NCI-H2081 treated with DMSO at 0.1 percent for 48 hours (cell line): Measurements from ENCODE around the gene SOX2.
A peak's percentile ranks its signal among the peaks of the same experiment; 100 is the strongest.

Experiments
- DNase-seq: peaks from one replicate; lab custom pipeline; 2025; lab: John Stamatoyannopoulos, UW

SOX2 gene

GRCh38 chr3:181711325-181712135 is at the start of gene SOX2:
SOX2 (plus strand) TSS chr3:181711925; CDS start chr3:181712361, 436 bp downstream.
- DNase-seq: peak; percentile 96

GRCh38 chr3:181683563-181683962 is 28.2 kb upstream of the SOX2 start:
- peak; percentile 36 for DNase-seq

GRCh38 chr3:181687190-181687589 is 24.5 kb upstream of the SOX2 start:
- DNase-seq: no peak

- DNase-seq: no peak
These were observed 24.0 kb upstream of the SOX2 start for GRCh38 chr3:181687731-181688130.

GRCh38 chr3:181689546-181689945 is 22.2 kb upstream of the SOX2 start:
- DNase-seq: no peak

- no peak for DNase-seq
These were observed 21.0 kb upstream of the SOX2 start for GRCh38 chr3:181690769-181691168.

GRCh38 chr3:181691901-181692300 is 19.8 kb upstream of the SOX2 start:
- no peak for DNase-seq

- no peak for DNase-seq
These were observed 19.2 kb upstream of the SOX2 start for GRCh38 chr3:181692311-181693145.

- no peak for DNase-seq
These were observed 18.4 kb upstream of the SOX2 start for GRCh38 chr3:181693280-181693679.

- DNase-seq: no peak
These were observed 16.7 kb upstream of the SOX2 start for GRCh38 chr3:181694805-181695660.

- no peak for DNase-seq
These were observed 15.8 kb upstream of the SOX2 start for GRCh38 chr3:181695661-181696491.

- no peak for DNase-seq
These were observed 15.0 kb upstream of the SOX2 start for GRCh38 chr3:181696626-181697230.

GRCh38 chr3:181698263-181698954 is 13.3 kb upstream of the SOX2 start:
- DNase-seq: no peak

GRCh38 chr3:181699171-181699903 is 12.4 kb upstream of the SOX2 start:
- peak; percentile 81 for DNase-seq

GRCh38 chr3:181700168-181701087 is 11.3 kb upstream of the SOX2 start:
- peak; percentile 92 for DNase-seq

- peak; percentile 55 for DNase-seq
These were observed 10.6 kb upstream of the SOX2 start for GRCh38 chr3:181701096-181701495.

GRCh38 chr3:181703601-181704420 is 7.9 kb upstream of the SOX2 start:
- no peak for DNase-seq
